Muscle layer of colon (tissue), 2 donors: ENCODE data around the gene CHAMP1.
"Not testable (repeated sequence)": the region's sequence is repeated elsewhere in the genome, so short reads cannot be mapped to it uniquely, and the experiment has no call there.

Source experiments
- H3K27ac ChIP-seq: one replicate; pipeline ENCODE4 v1.7.0; 2013; ENCODE audit warnings: low read depth, mild to moderate bottlenecking, low read length, moderate library complexity
- H3K27me3 ChIP-seq, 2 donors: one replicate each; pipeline ENCODE4 v1.7.0; 2013; ENCODE audit warnings: low read length in 2 of 2, mild to moderate bottlenecking in 2 of 2; ENCODE audit not compliant: insufficient read depth in 2 of 2, control insufficient read depth in 1 of 2
- H3K36me3 ChIP-seq: one replicate; pipeline ENCODE4 v1.7.0; 2013; ENCODE audit warnings: mild to moderate bottlenecking, low read length; ENCODE audit not compliant: insufficient read depth
- H3K4me1 ChIP-seq: one replicate; pipeline ENCODE4 v1.7.0; 2013; ENCODE audit warnings: mild to moderate bottlenecking, low read length; ENCODE audit not compliant: insufficient read depth
- H3K4me3 ChIP-seq, 2 donors: one replicate each; pipeline ENCODE4 v1.7.0; 2013; ENCODE audit warnings: low read length in 2 of 2, low read depth in 1 of 2, mild to moderate bottlenecking in 1 of 2, moderate library complexity in 1 of 2
- H3K9ac ChIP-seq: one replicate; pipeline ENCODE4 v1.7.0; 2013; ENCODE audit warnings: low read length
- H3K9me3 ChIP-seq: one replicate; pipeline ENCODE4 v1.7.0; 2013; ENCODE audit warnings: mild to moderate bottlenecking, low read length
- donor health status: abdominal sarcoma.
- donor health status: Adenocarcinoma of cecum.

CHAMP1 gene

DNA sequence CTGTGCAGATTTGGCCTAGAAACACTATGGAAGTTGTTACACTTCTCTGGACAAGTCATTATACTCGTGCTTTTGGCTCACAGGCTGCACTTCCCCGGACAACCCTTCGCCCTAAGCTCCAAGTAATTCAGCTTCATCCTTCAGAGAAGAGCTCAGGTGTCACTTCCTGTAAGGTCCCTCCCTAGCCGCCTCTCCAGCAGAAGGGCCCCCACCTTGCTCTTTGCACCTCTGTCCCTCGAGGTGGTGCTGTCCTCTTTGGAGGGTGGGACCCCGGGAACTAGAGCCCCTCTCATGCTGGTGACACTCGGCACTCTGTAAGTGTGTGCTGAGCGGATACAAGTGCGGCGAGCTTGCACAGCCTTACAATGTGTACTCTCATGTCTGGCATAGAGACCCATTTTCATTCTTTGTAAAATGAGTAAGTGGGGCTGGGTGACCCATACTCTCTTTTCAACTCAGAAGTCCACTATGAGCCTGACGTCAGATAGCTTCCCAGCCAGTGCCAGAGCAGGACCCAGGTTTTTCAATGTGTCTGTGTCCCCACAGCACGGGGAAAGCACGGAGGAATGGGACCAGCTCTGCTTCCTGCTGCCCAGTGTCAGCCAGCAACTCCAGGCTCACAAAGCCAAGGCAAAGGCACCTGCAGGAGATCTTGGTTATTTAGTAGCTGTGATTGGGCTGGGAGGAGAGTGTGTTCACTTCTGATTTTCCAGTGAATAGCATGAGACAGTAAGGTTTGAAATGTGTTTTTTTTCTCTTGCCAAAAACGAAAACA, 26.9 kb downstream of the CHAMP1 start:
- Histone ChIP-seq H3K9ac (no peak overlapping the region), H3K4me3 (no peak overlapping the region), H3K36me3 (no peaks in the 10 kb centered on the region), H3K27me3 (no peaks in the 10 kb centered on the region), H3K9me3 (no peaks in the 10 kb centered on the region), H3K4me1 (peaks cover 4% of the 10 kb centered on the region), H3K27ac (no peak overlapping the region)

DNA sequence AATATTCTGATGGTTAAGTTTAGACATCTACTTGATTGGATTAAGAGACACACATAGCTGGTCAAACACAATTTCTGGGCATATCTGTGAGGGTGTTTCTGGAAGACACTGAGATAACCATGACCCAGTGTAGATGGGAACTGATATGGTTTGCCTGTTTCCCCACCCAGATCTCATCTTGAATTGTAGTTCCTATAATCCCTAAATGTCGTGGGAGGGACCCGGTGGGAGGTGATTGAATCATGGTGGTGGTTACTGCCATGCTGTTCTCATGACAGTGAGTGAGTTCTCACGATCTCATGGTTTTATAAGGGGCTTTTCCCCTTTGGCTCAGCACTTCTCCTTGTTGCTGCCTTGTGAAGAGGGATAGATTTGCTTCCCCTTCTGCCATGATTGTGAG, 33.0 kb downstream of the CHAMP1 start:
- not testable (repeated sequence) for H3K9me3 ChIP-seq, H3K36me3 ChIP-seq, H3K4me3 ChIP-seq, H3K27me3 ChIP-seq, H3K4me1 ChIP-seq, H3K27ac ChIP-seq, H3K9ac ChIP-seq

DNA sequence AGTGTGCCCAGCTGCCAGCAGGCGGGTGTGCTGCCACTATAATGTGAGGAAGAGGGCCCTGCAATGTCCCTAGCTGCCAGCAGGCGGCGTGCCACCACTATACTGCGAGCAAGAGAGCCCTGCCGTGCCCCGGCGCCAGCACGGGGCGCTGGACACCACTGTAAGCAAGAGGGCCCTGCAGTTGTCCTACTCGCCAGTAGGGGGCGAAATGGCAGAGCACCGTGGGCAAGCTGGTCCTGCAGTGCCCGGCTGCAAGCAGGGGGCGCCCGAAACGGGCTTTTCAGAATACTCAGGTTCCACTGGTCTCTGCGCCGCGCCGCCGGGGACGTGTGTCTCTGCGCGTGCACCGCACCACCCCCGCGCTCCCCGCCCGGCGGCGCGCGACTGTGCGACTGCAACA, 38.5 kb downstream of the CHAMP1 start:
- not testable (repeated sequence) for H3K4me1 ChIP-seq, H3K27me3 ChIP-seq, H3K4me3 ChIP-seq, H3K27ac ChIP-seq, H3K9me3 ChIP-seq, H3K9ac ChIP-seq, H3K36me3 ChIP-seq

DNA sequence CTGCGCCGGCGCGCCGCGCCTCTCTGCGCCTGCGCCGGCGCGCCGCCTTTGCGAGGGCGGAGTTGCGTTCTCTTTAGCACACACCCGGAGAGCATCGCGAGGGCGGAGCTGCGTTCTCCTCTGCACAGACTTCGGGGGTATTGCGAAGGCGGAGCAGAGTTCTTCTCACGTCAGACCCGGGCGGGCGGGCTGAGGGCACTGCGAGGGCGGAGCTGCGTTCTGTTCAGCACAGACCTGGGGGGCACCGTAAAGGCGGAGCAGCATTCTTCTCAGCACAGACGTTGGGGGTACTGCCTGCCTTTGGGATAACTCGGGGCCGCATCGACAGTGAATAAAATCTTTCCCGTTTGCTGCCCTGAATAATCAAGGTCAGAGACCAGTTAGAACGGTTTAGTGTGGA, 39.1 kb downstream of the CHAMP1 start:
- H3K9me3 ChIP-seq, H3K4me1 ChIP-seq, H3K27ac ChIP-seq, H3K27me3 ChIP-seq, H3K36me3 ChIP-seq, H3K9ac ChIP-seq, H3K4me3 ChIP-seq: not testable (repeated sequence)
